B cell (primary cell): ENCODE results near the gene SENP1. TPM values are rescaled to one million over a fixed set of nuclear protein-coding genes. Genes with fewer than 3 reads are reported as not detected.
"Not testable (repeated sequence)": the region's sequence is repeated elsewhere in the genome, so short reads cannot be mapped to it uniquely, and the experiment has no call there.

Source experiments
- ATAC-seq: fragments of 200-7000 bp; cut with Tn5 transposase; one replicate; pipeline ENCODE4 v1.10.0; 2021; ENCODE audit warnings: low read depth, mild to moderate bottlenecking, moderate number of reproducible peaks, moderate library complexity
- CTCF ChIA-PET: fragments of 350-600 bp; sonication (Branson Sonifier 250); formaldehyde crosslinking; loops from one replicate; lab custom pipeline; 2021; ENCODE audit warnings: antibody characterized with exemption, inconsistent platforms; lab: Charles Lee
- POLR2A ChIA-PET: fragments of 350-600 bp; sonication (Branson Sonifier 250); formaldehyde crosslinking; loops from one replicate; lab custom pipeline; 2021; ENCODE audit warnings: antibody characterized with exemption; lab: Charles Lee
- DNase-seq: peaks from one replicate; pipeline ENCODE4 v3.0.0; 2013
- H2AFZ ChIP-seq: 2 replicates; pipeline ENCODE4 v1.6.1; 2012; ENCODE audit warnings: mild to moderate bottlenecking, low read depth, low read length; ENCODE audit not compliant: insufficient read depth, poor library complexity, severe bottlenecking
- H3K27ac ChIP-seq, 2 donors: 1 replicate in 1 of 2; 2 replicates in 1 of 2; pipeline ENCODE4 v1.5.1; 2012 to 2013; ENCODE audit warnings: low read length in 2 of 2, mild to moderate bottlenecking in 2 of 2, moderate library complexity in 1 of 2
- H3K27me3 ChIP-seq, 4 experiments: fragments of 200-600 bp in 1 of 4; sonication (generic) in 1 of 4; replicated peaks in 1 of 4; 1 replicate in 2 of 4; 2 replicates in 2 of 4; pipeline versions ENCODE4 v1.6.1 to v1.7.0; 2013 to 2016; ENCODE audit warnings: low read length in 3 of 4, mild to moderate bottlenecking in 2 of 4, mixed read lengths in 1 of 4, moderate library complexity in 1 of 4; ENCODE audit not compliant: insufficient read depth in 4 of 4, control insufficient read depth in 3 of 4; ENCODE audit errors: control extremely low read depth in 1 of 4
- H3K36me3 ChIP-seq, 2 experiments: replicated peaks in 1 of 2; 1 replicate in 1 of 2; 2 replicates in 1 of 2; pipeline versions ENCODE4 v1.6.1 to v1.7.1; 2013; ENCODE audit warnings: low read length in 1 of 2; ENCODE audit not compliant: insufficient read depth in 2 of 2, control insufficient read depth in 1 of 2; ENCODE audit errors: control extremely low read depth in 1 of 2, extremely low read depth in 1 of 2
- H3K4me1 ChIP-seq, 2 donors: fragments of 200-600 bp in 1 of 2; sonication (generic) in 1 of 2; 1 replicate in 1 of 2; 2 replicates in 1 of 2; pipeline versions ENCODE4 v1.5.1 to v1.6.1; 2013 to 2017; ENCODE audit warnings: low read length in 2 of 2; ENCODE audit not compliant: control insufficient read depth in 2 of 2, insufficient read depth in 2 of 2
- H3K4me2 ChIP-seq: replicated peaks from 2 replicates; pipeline ENCODE3; 2012; ENCODE audit warnings: mild to moderate bottlenecking, low read depth, low read length; ENCODE audit not compliant: poor library complexity, severe bottlenecking
- H3K4me3 ChIP-seq, 5 experiments: fragments of 200-600 bp in 1 of 5; sonication (generic) in 1 of 5; 1 replicate in 3 of 5; 2 replicates in 2 of 5; pipeline versions ENCODE4 v1.5.1 to v1.7.0; 2011 to 2016; ENCODE audit warnings: low read length in 4 of 5, mild to moderate bottlenecking in 4 of 5, low read depth in 2 of 5, control low read depth in 1 of 5, moderate library complexity in 1 of 5; ENCODE audit not compliant: insufficient read depth in 1 of 5; ENCODE audit errors: control extremely low read depth in 1 of 5, extremely low read depth in 1 of 5
- H3K79me2 ChIP-seq: fragments of 200-600 bp; sonication (generic); one replicate; pipeline ENCODE4 v1.6.0; 2016; ENCODE audit warnings: low read length; ENCODE audit not compliant: control insufficient read depth, insufficient read depth
- H3K9ac ChIP-seq: fragments of 200-600 bp; sonication (generic); 2 replicates; pipeline ENCODE4 v1.6.1; 2017; ENCODE audit warnings: mild to moderate bottlenecking, low read length, moderate library complexity
- H3K9me3 ChIP-seq, 3 donors: one replicate each; pipeline versions ENCODE4 v1.6.1 to v1.7.1; 2013; ENCODE audit warnings: low read length in 2 of 3; ENCODE audit not compliant: control insufficient read depth in 2 of 3, insufficient read depth in 1 of 3; ENCODE audit errors: control extremely low read depth in 1 of 3
- H4K20me1 ChIP-seq: 2 replicates; pipeline ENCODE4 v1.6.0; 2012; ENCODE audit warnings: mild to moderate bottlenecking, low read length; ENCODE audit not compliant: insufficient read depth, control insufficient read depth, poor library complexity, severe bottlenecking
- H3K27ac Mint-ChIP-seq: one replicate; pipeline ENCODE4 v1.8.0; 2021; ENCODE audit warnings: mixed read lengths
- H3K27me3 Mint-ChIP-seq: one replicate; pipeline ENCODE4 v1.8.0; 2021; ENCODE audit warnings: mixed read lengths
- H3K4me1 Mint-ChIP-seq: one replicate; pipeline ENCODE4 v1.8.0; 2021; ENCODE audit warnings: mixed read lengths
- H3K4me3 Mint-ChIP-seq: one replicate; pipeline ENCODE4 v1.8.0; 2021; ENCODE audit warnings: mixed read lengths
- H3K9me3 Mint-ChIP-seq: one replicate; pipeline ENCODE4 v1.8.0; 2022; ENCODE audit warnings: mixed read lengths; ENCODE audit not compliant: insufficient read depth
- CTCF ChIP-seq: fragments of 200-600 bp; IDR thresholded peaks from one replicate; pipeline ENCODE4 v1.8.0; 2022; ENCODE audit warnings: antibody characterized with exemption, mild to moderate bottlenecking
- EZH2 ChIP-seq: IDR thresholded peaks from 2 replicates; pipeline ENCODE4 v1.6.1; 2012; ENCODE audit warnings: borderline replicate concordance, low read depth, mild to moderate bottlenecking, moderate library complexity, low read length; ENCODE audit not compliant: insufficient read depth, poor library complexity, severe bottlenecking
- WGBS: methylation state at CpG from one replicate; pipeline ENCODE4 v1.1.5; 2013; ENCODE audit warnings: missing lambda C conversion rate; ENCODE audit not compliant: insufficient coverage; 5-methylcytosine and 5-hydroxymethylcytosine counted together
- intact Hi-C: fragments of 100-400 bp; cut with micrococcal nuclease; formaldehyde crosslinking; loops from one replicate; pipeline ENCODE4 v1.10.0; 2022
- polyA plus RNA-seq: library from polyadenylated mRNA; depleted of rRNA; stranded (reverse); fragments of >200 nt; gene quantifications from 2 replicates; pipeline ENCODE4 v1.2.3, GENCODE V29; 2012
- total RNA-seq, 2 donors: library from RNA; stranded (reverse); fragments of 120-200 nt in 1 of 2; gene quantifications; 1 replicate in 1 of 2; 2 replicates in 1 of 2; pipeline versions ENCODE4 v1.2.3 to v1.2.4, GENCODE V29; 2013 to 2022

The SENP1 gene
- total and polyA plus RNA-seq, 2 donors (not counting 1 experiment from before 2014, with no cell fraction given): 7.3 to 44.8 TPM

GRCh38 chr12:48125985-48126384, 20.1 kb upstream of the SENP1 start:
- Histone ChIP-seq H2AFZ (no peak overlapping the region), H3K9me3 (no peaks in the 10 kb centered on the region), H4K20me1 (no peaks in the 10 kb centered on the region), H3K36me3 (peaks cover 0 to 36% of the 10 kb centered on the region in 2 experiments), H3K27me3 (no peaks in the 10 kb centered on the region), H3K27ac (no peak overlapping the region), H3K4me3 (no peak overlapping the region), H3K79me2 (no peaks in the 10 kb centered on the region), H3K4me2 (no peak overlapping the region), H3K9ac (no peak overlapping the region), H3K4me1 (no peaks in the 10 kb centered on the region)
- no peak for ATAC-seq
- no peak for DNase-seq
- Mint-ChIP-seq H3K27me3 (no peaks in the 10 kb centered on the region), H3K4me1 (peaks cover 2% of the 10 kb centered on the region), H3K27ac (no peak overlapping the region), H3K4me3 (no peak overlapping the region), H3K9me3 (no peaks in the 10 kb centered on the region)
- WGBS: 100% methylated on average over 1 of the region's 4 CpGs
- intact Hi-C loops: no loop called here
- TF ChIP-seq CTCF (no peak), EZH2 (no peak)
- CTCF ChIA-PET: interaction anchor here (0.5 to 0.6 kb wide), 2 partner anchors 45 to 57 kb away, joined by 4 read pairs; no protein-coding TSS in a partner anchor
- POLR2A ChIA-PET: no interaction called here

GRCh38 chr12:48125542-48125941, 19.7 kb upstream of the SENP1 start:
- intact Hi-C loops, POLR2A ChIA-PET, H3K4me2 ChIP-seq, H4K20me1 ChIP-seq, H3K9me3 ChIP-seq, H3K9me3 Mint-ChIP-seq, H3K27me3 ChIP-seq, H3K4me3 ChIP-seq, H3K27ac Mint-ChIP-seq, H3K4me1 Mint-ChIP-seq, DNase-seq, H3K4me3 Mint-ChIP-seq, H3K9ac ChIP-seq, H3K27ac ChIP-seq, H2AFZ ChIP-seq, H3K4me1 ChIP-seq, H3K27me3 Mint-ChIP-seq, ATAC-seq, H3K79me2 ChIP-seq: not testable (repeated sequence)
- CTCF ChIA-PET: interaction anchor here (0.5 kb wide), 1 partner anchor 57 kb away, joined by 4 read pairs; no protein-coding TSS in a partner anchor
- WGBS: no CpG with 5 or more reads among the region's 5 CpGs
- H3K36me3 ChIP-seq: peaks cover 0 to 33% of the 10 kb centered on the region in 2 experiments
